Testis (tissue), 3 donors: Measurements from ENCODE around the gene CACNG4. TPM values are rescaled to one million over a fixed set of nuclear protein-coding genes. Genes with fewer than 3 reads are reported as not detected.

ENCODE experiments used
- DNase-seq: peaks from one replicate; pipeline ENCODE4 v3.0.0-alpha.2; 2019
- H3K27ac ChIP-seq, 2 donors: fragments of 200-600 bp; sonication (generic); one replicate each; pipeline ENCODE4 v1.5.1; 2019
- H3K27me3 ChIP-seq: fragments of 200-600 bp; sonication (generic); one replicate; pipeline ENCODE4 v1.5.1; 2019
- H3K36me3 ChIP-seq: fragments of 200-600 bp; sonication (generic); one replicate; pipeline ENCODE4 v1.5.1; 2017; ENCODE audit warnings: low read depth; ENCODE audit errors: missing control alignments
- H3K4me1 ChIP-seq: fragments of 200-600 bp; sonication (generic); one replicate; pipeline ENCODE4 v1.5.1; 2019
- H3K4me3 ChIP-seq, 2 donors: fragments of 200-600 bp; sonication (generic); one replicate each; pipeline ENCODE4 v1.5.1; 2017 to 2019
- H3K9me3 ChIP-seq: fragments of 200-600 bp; sonication (generic); one replicate; pipeline ENCODE4 v1.5.1; 2017
- POLR2A ChIP-seq: fragments of 450-650 bp; IDR thresholded peaks from one replicate; pipeline ENCODE4 v1.6.1; 2017; ENCODE audit warnings: antibody characterized with exemption, mild to moderate bottlenecking, moderate library complexity
- WGBS, 2 donors: methylation state at CpG; one replicate each; pipeline ENCODE4 v1.1.5; 2018; 5-methylcytosine and 5-hydroxymethylcytosine counted together
- intact Hi-C: fragments of 100-400 bp; cut with DNase I; formaldehyde crosslinking; loops from one replicate; pipeline ENCODE4 v1.15.1; 2023; ENCODE audit warnings: low total_unique reads
- polyA plus RNA-seq: library from polyadenylated mRNA; stranded (reverse); fragments of 350-450 nt; fragmentation: Illumina TruSeq; extraction: RNeasy Lipid Tissue Mini Kit (QIAGEN cat#74804); gene quantifications from one replicate; pipeline ENCODE4 v1.2.3, GENCODE V29; 2014; ENCODE audit warnings: low read depth, low replicate concordance; ENCODE audit not compliant: insufficient read depth
- total RNA-seq, 2 donors: library from RNA; depleted of rRNA; stranded (reverse); fragments of >200 nt; gene quantifications; one replicate each; pipeline ENCODE4 v1.2.3, GENCODE V29; 2016
- TF ChIP-seq, protein P1 (sequence below), 3 experiments: fragments of 450-650 bp in 2 of 3; fragments of 200-600 bp in 1 of 3; sonication (generic) in 1 of 3; IDR thresholded peaks; one replicate each; pipeline ENCODE4 v1.5.1; 2016 to 2019; ENCODE audit warnings: antibody characterized with exemption in 3 of 3, mild to moderate bottlenecking in 2 of 3, moderate library complexity in 1 of 3

The CACNG4 gene
- total and polyA plus RNA-seq, 3 donors from 2014 or later = 0.16 to 0.81 (median 0.46) TPM

DNA sequence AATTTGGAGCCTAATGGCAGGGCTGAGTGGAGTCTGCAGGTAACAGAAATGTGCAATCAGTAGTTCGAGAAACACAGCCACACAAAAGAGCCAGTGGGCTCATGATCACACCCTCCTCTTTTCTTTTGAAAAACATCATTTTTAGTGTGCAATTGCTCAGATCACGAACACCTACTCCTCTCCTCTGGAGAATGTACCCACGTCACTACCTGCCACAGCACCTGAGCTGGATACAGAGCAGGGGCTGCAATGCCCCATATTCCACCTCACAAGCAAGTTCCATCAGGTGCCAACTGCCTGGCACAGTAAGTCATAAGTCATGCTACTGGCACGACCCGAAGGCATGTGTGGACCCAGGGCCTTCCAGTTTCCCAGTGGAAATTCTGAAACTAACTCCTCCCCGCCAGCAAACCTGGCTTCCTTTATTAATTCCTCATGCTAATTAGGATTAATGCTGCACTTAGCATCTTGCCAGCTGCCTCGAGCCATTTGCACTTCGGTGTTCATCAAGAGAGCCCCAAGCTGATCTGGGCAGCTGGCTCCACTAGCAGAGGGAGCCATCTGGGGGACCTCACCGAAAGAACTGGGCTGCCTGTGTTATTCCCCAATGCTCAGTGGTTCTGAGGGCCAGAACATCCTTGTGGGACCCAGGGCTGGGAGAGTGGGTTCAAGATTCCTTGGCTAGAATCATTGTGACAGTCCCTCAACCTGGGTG is 2.4 kb downstream of the CACNG4 start:
- intact Hi-C loops = no loop called here
- H3K4me1 ChIP-seq = no peaks in the 10 kb centered on the region
- H3K4me3 ChIP-seq = no peak overlapping the region
- H3K36me3 ChIP-seq = no peaks in the 10 kb centered on the region
- TF ChIP-seq, protein P1, sequence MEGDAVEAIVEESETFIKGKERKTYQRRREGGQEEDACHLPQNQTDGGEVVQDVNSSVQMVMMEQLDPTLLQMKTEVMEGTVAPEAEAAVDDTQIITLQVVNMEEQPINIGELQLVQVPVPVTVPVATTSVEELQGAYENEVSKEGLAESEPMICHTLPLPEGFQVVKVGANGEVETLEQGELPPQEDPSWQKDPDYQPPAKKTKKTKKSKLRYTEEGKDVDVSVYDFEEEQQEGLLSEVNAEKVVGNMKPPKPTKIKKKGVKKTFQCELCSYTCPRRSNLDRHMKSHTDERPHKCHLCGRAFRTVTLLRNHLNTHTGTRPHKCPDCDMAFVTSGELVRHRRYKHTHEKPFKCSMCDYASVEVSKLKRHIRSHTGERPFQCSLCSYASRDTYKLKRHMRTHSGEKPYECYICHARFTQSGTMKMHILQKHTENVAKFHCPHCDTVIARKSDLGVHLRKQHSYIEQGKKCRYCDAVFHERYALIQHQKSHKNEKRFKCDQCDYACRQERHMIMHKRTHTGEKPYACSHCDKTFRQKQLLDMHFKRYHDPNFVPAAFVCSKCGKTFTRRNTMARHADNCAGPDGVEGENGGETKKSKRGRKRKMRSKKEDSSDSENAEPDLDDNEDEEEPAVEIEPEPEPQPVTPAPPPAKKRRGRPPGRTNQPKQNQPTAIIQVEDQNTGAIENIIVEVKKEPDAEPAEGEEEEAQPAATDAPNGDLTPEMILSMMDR (IDR thresholded peaks at IDR 0.05) = no peak
- no peaks in the 10 kb centered on the region for H3K27me3 ChIP-seq
- H3K9me3 ChIP-seq = no peaks in the 10 kb centered on the region
- 67 to 72% methylated on average over 9 of the region's 9 CpGs for WGBS, 2 donors
- H3K27ac ChIP-seq = no peak overlapping the region
- DNase-seq = no peak

DNA sequence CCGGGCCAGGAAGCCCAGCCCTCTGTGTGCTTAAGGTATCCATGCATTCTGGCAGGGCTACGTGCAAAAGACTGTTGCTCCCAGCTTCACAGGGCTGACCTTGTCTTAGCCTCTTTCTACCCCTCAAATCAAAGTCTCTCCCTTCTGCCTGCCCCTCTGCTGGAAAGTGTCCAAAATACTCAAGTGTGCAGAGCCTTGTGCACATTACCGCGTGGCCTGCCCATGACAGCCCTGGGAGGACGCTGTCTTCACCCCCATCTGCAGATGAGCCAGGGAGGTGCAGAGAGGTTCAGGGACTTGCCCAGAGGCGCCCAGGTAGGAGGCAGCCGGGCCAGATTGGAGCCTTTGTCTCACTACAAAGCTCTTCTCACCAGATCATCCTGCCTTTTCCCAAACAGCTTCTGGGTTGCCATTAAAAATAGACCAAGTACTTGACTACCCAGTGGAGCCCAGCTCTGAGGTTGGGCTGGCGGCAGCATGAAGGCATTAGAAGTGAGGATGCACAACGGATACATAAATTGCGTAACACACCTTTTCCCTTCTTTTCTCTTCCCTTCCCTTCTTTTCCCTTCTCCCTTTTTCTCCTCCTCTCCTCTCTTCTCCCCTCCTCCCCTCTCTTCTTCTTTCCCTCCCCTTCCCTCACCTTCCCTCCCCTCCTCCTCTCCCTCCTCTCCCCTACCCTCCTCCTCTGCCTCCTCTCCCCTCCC is 3.5 kb downstream of the CACNG4 start:
- Histone ChIP-seq H3K4me1 (no peaks in the 10 kb centered on the region), H3K4me3 (no peak overlapping the region), H3K27me3 (no peaks in the 10 kb centered on the region), H3K9me3 (no peaks in the 10 kb centered on the region), H3K27ac (no peak overlapping the region), H3K36me3 (no peaks in the 10 kb centered on the region)
- TF ChIP-seq, protein P1 (IDR thresholded peaks at IDR 0.05) = no peak
- no peak for TF ChIP-seq POLR2A
- DNase-seq = no peak
- intact Hi-C loops = no loop called here
- WGBS, 2 donors = 81 to 83% methylated on average over 8 to 10 of the region's 10 CpGs

DNA sequence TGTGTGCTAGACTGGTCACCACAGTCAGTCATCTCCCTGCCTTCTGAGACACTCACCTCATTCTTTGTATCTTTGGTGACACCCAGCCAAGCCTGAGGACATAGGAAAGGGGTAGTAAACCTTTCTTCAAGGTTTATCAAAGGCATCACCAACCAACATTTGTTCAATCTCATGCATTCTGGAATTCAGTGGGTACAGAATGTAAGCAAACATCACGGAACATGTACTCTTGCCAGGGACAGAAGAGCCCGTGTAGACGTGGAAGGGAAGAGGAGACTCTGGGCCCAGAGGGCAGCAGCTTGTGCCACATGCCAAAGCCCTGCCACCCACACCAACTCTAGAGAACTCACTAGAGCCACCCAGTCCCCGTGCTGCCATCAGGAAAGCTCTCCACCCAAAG is 4.4 kb downstream of the CACNG4 start:
- TF ChIP-seq, protein P1 (IDR thresholded peaks at IDR 0.05) = no peak
- no peak for TF ChIP-seq POLR2A
- Histone ChIP-seq H3K4me1 (no peaks in the 10 kb centered on the region), H3K27ac (no peak overlapping the region), H3K27me3 (no peaks in the 10 kb centered on the region), H3K9me3 (no peaks in the 10 kb centered on the region), H3K4me3 (no peak overlapping the region), H3K36me3 (no peaks in the 10 kb centered on the region)
- intact Hi-C loops = no loop called here
- no peak for DNase-seq
- 83 to 93% methylated on average over 4 of the region's 4 CpGs for WGBS, 2 donors

DNA sequence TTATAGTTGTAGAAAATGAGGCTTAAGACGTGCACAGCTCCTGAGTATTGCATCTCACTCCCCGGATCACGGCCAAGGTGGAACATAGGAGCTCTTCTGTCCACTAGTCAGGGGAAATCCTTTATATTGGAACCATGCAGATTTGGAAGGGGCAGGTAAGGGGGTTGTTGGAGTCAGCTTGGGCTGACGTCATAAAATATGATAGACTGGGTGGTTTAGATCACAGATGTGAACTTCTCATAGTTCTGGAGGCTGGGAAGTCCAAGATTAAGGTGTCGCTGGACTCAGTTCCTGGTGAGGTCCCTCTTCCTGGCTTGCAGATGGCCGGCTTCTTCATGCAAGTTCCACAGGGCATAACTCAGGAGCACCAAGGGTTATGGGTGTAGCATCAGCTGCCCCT is 5.6 kb downstream of the CACNG4 start:
- no peaks in the 10 kb centered on the region for H3K9me3 ChIP-seq
- no peaks in the 10 kb centered on the region for H3K36me3 ChIP-seq

More for the DNA sequence above, 5.6 kb downstream of the CACNG4 start:
- H3K27me3 ChIP-seq = no peaks in the 10 kb centered on the region
- H3K4me1 ChIP-seq = no peaks in the 10 kb centered on the region
- H3K4me3 ChIP-seq = no peak overlapping the region
- DNase-seq = no peak
- WGBS, 2 donors = 85 to 90% methylated on average over 4 to 6 of the region's 6 CpGs
- no peak overlapping the region for H3K27ac ChIP-seq
- no peak for TF ChIP-seq POLR2A
- TF ChIP-seq, protein P1 (IDR thresholded peaks at IDR 0.05) = no peak
- intact Hi-C loops = no loop called here
